SJCRH30 (cell line): Measurements from ENCODE around the gene NPAS2. TPM values are rescaled to one million over a fixed set of nuclear protein-coding genes. Genes with fewer than 3 reads are reported as not detected.
A peak's percentile ranks its signal among the peaks of the same experiment; 100 is the strongest.

Experiments used
- DNase-seq, 2 experiments: peaks; one replicate each; pipeline ENCODE4 v3.0.0-alpha.2; 2015 to 2020
- H3K27ac ChIP-seq: fragments of 250-450 bp; sonication (Bioruptor Pico); 2 replicates; pipeline ENCODE4 v1.5.1; 2020; ENCODE audit warnings: mild to moderate bottlenecking, moderate library complexity
- H3K27me3 ChIP-seq: fragments of 250-450 bp; sonication (Bioruptor Pico); 2 replicates; pipeline ENCODE4 v1.5.1; 2020; ENCODE audit warnings: mild to moderate bottlenecking, moderate library complexity
- H3K36me3 ChIP-seq: fragments of 250-450 bp; sonication (Bioruptor Pico); 2 replicates; pipeline ENCODE4 v1.5.1; 2020; ENCODE audit warnings: mild to moderate bottlenecking, moderate library complexity
- H3K4me1 ChIP-seq: fragments of 250-450 bp; sonication (Bioruptor Pico); 2 replicates; pipeline ENCODE4 v1.5.1; 2020; ENCODE audit warnings: mild to moderate bottlenecking, moderate library complexity
- H3K4me3 ChIP-seq: fragments of 250-450 bp; sonication (Bioruptor Pico); 2 replicates; pipeline ENCODE4 v1.5.1; 2020; ENCODE audit warnings: mild to moderate bottlenecking, moderate library complexity
- H3K9me3 ChIP-seq: fragments of 250-450 bp; sonication (Bioruptor Pico); replicated peaks from 2 replicates; pipeline ENCODE4 v1.5.1; 2020; ENCODE audit warnings: mild to moderate bottlenecking, moderate library complexity
- total RNA-seq: library from RNA; depleted of rRNA; stranded (reverse); fragments of >200 nt; shearing (Covaris generic); gene quantifications from 2 replicates; pipeline ENCODE4 v1.2.3, GENCODE V29; 2014

The NPAS2 gene
- total RNA-seq, 1 experiment from 2014 or later = 0.02 TPM

DNA sequence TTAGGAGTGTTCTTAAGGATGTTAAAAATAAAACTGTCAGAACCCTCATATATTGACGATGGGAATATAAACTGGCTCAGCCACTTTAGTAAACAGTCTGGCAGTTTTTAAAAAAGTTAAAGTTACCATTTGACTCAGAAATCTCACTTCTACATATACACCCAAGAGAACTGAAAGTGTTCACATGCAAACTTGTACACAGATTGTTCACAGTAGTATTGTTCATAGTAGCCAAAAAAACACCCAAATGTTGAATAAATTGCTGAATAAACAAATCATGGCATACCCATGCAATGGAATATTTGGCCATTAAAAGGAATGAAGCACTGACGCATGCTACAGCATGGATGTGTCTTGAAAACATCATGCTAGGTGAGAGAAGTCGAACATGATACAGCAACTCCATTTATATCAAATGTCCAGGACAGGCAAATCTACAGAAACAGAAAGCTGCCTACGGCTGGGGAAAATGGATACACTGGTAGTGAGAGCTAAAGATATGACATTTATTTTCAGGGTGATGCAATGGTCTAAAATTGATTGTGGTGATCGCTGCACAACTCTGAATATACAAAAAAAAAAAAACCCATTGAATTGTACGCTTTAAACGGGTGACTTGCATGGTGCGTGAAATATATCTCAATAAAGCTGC lies 192.2 kb downstream of the NPAS2 start:
- no peaks in the 10 kb centered on the region; the same call in 1 of the 2 replicates for H3K4me1 ChIP-seq
- H3K27ac ChIP-seq = no peak overlapping the region
- no peak overlapping the region for H3K4me3 ChIP-seq
- H3K9me3 ChIP-seq = no peaks in the 10 kb centered on the region
- H3K27me3 ChIP-seq = no peaks in the 10 kb centered on the region
- DNase-seq = no peak
- H3K36me3 ChIP-seq = peaks cover 28% of the 10 kb centered on the region

DNA sequence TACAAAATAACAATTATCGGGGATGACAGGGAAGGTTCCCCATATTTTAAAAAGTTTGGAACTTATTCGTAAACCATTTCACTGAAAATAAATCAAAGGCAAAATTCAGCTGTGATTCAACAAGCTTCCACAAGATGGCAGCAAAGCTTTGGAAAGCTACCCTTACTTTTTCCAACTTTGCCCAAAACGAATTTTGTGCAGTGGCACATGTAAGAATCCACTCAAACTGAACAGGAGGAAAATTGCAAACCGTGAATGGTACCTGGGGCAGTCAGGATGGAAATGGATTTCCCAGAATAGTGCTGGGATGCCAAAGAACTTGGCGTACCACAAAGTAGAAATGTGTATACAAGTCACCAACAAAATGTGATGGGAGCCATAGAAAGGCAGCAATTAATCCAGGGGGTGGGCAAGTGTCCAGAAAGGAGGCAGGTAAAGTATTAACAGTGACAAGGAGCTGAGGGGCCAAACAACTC lies 192.8 kb downstream of the NPAS2 start:
- H3K27ac ChIP-seq = no peak overlapping the region
- peaks cover 23% of the 10 kb centered on the region for H3K36me3 ChIP-seq
- peak; percentile 22 to 66 for DNase-seq
- no peaks in the 10 kb centered on the region for H3K9me3 ChIP-seq
- no peaks in the 10 kb centered on the region; the same call in 1 of the 2 replicates for H3K4me1 ChIP-seq
- no peaks in the 10 kb centered on the region for H3K27me3 ChIP-seq
- no peak overlapping the region for H3K4me3 ChIP-seq

DNA sequence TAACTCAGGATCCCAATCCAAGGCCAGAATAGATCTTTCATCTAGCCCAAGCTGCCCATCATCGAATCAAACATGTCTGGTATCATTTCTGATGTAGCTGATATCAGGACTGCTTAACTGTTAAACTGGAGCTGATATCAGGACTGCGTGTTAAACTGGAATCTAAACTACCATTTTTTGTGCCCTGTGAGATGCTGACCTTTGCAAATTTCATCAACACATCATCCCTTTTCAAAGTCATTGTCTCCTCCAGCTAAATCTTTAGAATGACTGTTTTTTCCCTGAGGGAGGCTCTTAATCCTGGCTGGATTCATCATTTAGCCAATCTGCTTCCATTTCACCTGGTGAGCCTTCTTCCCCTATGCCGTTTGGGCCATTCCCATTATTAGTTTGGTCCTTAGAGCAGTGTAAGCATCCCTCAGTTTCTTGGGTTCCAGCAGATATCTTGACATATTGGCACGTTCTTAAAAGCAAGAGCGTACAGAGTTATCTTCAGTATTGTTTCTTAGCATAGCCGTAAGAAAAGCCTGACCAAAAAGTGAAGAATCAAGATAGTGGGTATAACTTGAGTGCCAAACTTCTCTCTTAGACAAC lies 194.4 kb downstream of the NPAS2 start:
- Histone ChIP-seq H3K9me3 (no peaks in the 10 kb centered on the region), H3K4me3 (no peak overlapping the region), H3K4me1 (no peaks in the 10 kb centered on the region), H3K36me3 (peaks cover 17% of the 10 kb centered on the region), H3K27ac (no peak overlapping the region), H3K27me3 (no peaks in the 10 kb centered on the region)
- DNase-seq = no peak

DNA sequence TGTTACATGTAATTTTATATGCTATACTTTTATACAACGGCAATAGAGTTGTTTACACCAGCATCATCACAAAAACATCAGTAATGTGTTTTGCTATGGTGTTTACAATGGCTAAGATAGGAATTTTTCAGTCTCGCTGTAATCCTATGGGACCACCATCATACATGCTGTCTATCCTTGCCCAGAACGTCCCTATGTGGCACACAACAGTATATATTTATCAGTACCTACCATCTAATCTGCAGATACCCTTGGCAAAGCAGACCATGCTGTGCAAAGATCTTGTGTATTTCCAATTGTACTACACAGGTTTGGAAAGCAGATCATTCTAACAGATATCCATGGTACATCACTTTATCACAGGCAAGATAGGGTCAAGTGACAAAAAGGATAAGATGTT lies 197.4 kb downstream of the NPAS2 start:
- Histone ChIP-seq H3K27ac (no peak overlapping the region), H3K9me3 (no peaks in the 10 kb centered on the region), H3K4me3 (no peak overlapping the region), H3K27me3 (no peaks in the 10 kb centered on the region), H3K4me1 (no peaks in the 10 kb centered on the region), H3K36me3 (peaks cover 12% of the 10 kb centered on the region; the same call in 1 of the 2 replicates)
- no peak for DNase-seq

DNA sequence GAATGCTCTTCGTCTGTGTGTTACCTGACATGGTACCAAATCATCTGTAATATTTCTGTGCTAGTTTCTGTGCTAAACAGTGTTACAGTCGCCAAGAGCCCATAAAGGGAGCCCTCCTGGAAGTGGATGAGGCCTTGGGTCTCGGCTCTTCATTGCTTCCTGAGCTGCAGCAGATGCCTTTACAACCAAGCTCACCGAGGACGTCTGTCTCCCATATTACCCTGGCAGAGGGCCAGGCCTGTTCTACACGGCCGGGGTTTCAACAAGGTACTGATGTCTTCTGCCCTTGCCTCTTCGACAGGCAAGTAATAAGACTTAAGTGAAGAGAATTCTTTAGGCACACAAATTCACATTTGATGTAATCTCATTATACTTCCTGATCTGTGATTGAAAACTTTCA lies 199.0 kb downstream of the NPAS2 start:
- no peak overlapping the region for H3K4me3 ChIP-seq
- H3K27me3 ChIP-seq = no peaks in the 10 kb centered on the region
- no peak for DNase-seq
- no peak overlapping the region for H3K27ac ChIP-seq
- H3K4me1 ChIP-seq = no peaks in the 10 kb centered on the region
- H3K36me3 ChIP-seq = peaks cover 11% of the 10 kb centered on the region; the same call in 1 of the 2 replicates
- no peaks in the 10 kb centered on the region for H3K9me3 ChIP-seq

DNA sequence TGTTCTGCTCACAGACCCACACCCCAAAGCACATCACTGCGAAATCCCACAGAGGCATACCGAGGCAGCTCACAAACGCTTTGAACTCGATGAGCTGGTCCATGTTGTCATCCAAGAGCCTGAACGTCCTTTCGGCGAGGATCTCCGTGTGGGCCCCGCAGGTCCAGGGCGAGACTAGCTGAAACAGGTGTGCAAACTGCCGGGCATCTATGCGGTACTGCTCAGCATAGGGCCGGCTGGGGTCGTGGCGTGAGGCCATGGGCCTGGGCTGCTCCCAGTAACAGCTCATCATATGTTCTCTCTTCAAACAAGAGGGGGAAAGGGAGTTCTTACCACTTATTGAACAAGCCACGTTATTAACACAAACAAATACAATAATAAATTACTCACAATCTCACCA lies 202.3 kb downstream of the NPAS2 start:
- Histone ChIP-seq H3K36me3 (peaks cover 9% of the 10 kb centered on the region; the same call in 1 of the 2 replicates), H3K27me3 (no peaks in the 10 kb centered on the region), H3K27ac (no peak overlapping the region), H3K9me3 (no peaks in the 10 kb centered on the region), H3K4me3 (no peak overlapping the region), H3K4me1 (no peaks in the 10 kb centered on the region)
- no peak for DNase-seq

DNA sequence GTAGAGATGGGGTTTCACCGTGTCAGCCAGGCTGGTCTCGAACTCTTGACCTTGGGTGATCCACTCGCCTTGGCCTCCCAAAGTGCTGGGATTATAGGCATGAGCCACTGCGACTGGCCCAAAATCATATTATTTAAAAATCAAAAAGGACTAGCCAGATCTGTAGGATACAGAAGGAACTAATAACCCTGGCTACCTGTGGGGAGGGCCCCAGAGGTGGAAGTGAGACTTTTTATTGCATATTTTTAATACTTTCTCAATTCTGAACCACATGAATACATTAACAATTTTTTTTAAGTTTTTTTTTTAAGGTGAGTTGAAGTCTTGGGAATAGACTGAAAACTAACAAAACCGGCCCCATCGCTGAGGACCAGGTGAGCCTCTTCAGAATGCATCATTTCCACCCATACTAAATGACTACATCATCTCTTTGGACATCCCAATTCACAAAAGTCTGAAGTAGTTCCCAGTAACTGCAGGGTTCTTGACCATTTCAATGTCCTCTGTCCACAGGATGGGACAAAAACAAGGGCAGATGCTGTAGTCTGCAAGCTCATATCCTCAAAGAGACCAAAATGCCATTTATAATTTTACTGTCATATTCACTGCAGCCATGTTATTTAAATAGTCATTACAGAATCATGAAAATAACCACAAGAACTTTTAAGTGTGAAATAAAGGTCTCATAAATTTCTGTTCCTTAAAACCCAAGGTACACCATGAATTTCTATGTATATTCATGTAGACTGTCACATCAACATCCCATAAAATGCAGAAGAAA lies 203.6 kb downstream of the NPAS2 start:
- H3K9me3 ChIP-seq = no peaks in the 10 kb centered on the region
- H3K4me3 ChIP-seq = no peak overlapping the region
- no peaks in the 10 kb centered on the region for H3K4me1 ChIP-seq
- no peaks in the 10 kb centered on the region for H3K27me3 ChIP-seq
- H3K36me3 ChIP-seq = 0 out of 2 replicates have a peak, but pooled peaks cover 3% of the 10 kb centered on the region
- DNase-seq = no peak
- H3K27ac ChIP-seq = no peak overlapping the region

DNA sequence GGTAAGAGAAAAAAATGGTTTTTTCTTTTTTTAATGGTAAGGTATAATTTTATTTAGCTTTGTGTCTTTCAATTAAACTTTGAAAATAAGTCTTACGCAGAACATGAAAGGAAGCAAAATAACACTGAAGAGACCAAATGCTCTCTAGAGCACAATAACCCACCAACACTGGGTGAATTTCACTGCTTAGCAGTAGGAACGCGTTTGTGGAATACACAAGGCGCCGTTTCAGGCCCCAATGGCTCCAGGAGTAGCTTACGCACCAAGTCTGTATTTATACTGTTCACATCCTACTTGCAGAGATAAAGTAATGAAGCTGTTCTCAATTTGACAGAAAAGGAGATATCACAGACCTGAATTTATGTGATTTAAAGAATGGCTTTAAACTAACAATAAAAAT lies 205.6 kb downstream of the NPAS2 start:
- H3K27ac ChIP-seq = no peak overlapping the region
- H3K4me3 ChIP-seq = no peak overlapping the region
- no peaks in the 10 kb centered on the region for H3K9me3 ChIP-seq
- DNase-seq = no peak
- no peaks in the 10 kb centered on the region for H3K27me3 ChIP-seq
- H3K36me3 ChIP-seq = 0 out of 2 replicates have a peak, but pooled peaks cover 3% of the 10 kb centered on the region
- H3K4me1 ChIP-seq = no peaks in the 10 kb centered on the region

DNA sequence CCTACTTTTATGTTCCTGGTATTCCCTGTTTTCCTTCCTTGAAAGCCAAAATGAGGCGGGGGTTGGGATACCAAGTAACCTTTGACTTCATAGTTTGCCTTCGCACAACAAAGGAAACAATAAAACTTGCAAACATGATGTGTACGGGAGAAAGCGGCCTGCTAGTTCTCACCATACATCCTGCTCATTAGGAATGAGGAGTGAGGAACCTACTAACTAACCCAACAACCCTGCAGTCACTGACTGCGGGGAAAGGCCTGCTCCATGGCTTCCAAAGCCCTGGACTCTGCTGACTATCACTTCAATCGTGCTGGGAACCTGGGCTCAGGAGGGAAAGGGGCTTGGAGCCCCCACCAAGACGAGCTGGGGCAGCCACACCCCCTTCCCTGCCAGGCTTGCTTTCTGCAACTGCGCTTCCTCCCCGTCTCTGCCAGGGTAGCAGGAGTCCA lies 206.3 kb downstream of the NPAS2 start:
- 0 out of 2 replicates have a peak, but pooled peaks cover 3% of the 10 kb centered on the region for H3K36me3 ChIP-seq
- no peak overlapping the region for H3K4me3 ChIP-seq
- H3K9me3 ChIP-seq = no peaks in the 10 kb centered on the region
- no peaks in the 10 kb centered on the region for H3K4me1 ChIP-seq
- DNase-seq = no peak
- H3K27me3 ChIP-seq = no peaks in the 10 kb centered on the region
- H3K27ac ChIP-seq = no peak overlapping the region

DNA sequence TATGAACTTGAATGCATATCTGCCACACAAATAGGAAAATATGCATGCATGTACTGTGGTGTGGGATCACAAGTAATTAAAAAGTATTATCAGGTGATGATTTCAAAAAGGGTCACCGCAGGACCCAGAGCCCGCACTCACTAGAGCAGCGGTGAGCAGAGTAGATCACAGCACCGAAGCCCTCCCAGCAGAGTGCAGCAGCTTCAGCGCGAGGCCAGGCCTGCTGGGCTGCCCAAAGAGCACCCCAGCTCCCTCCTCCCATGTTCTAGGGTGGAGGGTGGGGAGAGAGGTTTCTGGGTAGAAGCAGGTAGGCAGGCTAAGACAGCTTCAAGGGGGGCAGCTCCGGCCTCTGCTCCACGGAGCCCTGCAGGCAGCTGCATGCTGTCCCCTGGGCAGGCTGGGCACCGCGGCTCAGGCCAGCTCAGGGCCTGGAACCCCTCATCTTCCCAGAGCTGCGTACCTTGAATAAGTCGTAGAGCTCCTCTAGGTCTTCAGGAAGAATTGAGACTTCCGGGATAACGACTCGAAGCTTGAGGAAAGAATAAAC lies 207.1 kb downstream of the NPAS2 start:
- Histone ChIP-seq H3K4me3 (no peak overlapping the region), H3K27me3 (no peaks in the 10 kb centered on the region), H3K4me1 (no peaks in the 10 kb centered on the region), H3K9me3 (no peaks in the 10 kb centered on the region), H3K27ac (no peak overlapping the region), H3K36me3 (0 out of 2 replicates have a peak, but pooled peaks cover 3% of the 10 kb centered on the region)
- no peak for DNase-seq

DNA sequence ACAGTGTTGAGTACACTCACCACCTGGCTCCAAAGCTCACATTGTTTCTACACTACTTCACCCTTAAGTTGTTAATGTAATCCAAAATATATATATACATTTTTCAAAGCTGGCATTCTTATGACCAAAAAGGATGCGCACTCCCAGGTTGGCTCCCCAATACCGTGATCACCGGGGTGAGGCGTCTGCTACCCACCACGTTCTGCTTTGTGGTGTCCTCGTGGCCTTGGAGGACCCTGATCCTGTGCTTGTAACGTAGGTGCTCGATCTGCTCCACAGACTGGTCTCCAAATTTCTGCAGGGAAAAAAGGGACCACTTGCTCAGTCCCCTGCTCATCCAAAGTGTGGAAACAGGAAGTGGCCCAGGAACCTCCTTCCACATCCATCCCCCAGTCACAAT lies 207.9 kb downstream of the NPAS2 start:
- DNase-seq = no peak
- no peaks in the 10 kb centered on the region for H3K27me3 ChIP-seq
- H3K4me1 ChIP-seq = no peaks in the 10 kb centered on the region
- H3K4me3 ChIP-seq = no peak overlapping the region
- no peak overlapping the region for H3K27ac ChIP-seq
- H3K9me3 ChIP-seq = no peaks in the 10 kb centered on the region
- 0 out of 2 replicates have a peak, but pooled peaks cover 3% of the 10 kb centered on the region for H3K36me3 ChIP-seq

DNA sequence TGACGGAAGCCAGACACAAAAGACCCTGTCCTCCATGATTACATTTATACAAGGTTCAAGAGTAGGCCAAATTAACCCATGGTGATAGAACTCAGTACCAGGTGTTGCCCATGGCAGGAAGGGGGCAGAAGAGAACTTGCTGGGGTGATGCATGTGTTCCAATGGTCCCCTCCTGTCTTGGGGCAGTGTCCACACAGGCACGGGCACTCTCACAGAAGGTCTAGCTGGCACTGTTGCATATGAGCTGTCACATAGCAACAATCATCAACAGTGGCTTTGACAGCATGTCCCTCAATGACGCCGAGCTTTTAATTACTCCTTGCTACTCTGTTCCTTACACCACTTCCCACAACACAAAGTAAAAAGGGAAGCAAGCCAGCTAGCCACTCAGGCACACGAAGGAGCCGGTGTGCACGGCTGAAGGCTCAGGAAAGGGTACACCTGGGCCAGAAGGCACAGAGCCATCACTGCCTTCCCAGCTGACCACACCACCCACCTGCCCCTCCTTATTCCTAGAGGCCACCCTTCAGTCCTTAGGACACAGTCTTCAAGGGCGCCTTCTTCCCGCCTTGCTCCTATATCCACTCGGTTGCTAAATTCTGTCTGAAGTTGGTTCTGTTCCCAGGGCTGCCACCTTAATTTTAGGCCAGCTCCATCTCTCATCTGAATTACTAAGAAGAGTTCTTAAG lies 211.1 kb downstream of the NPAS2 start:
- no peaks in the 10 kb centered on the region for H3K27me3 ChIP-seq
- H3K27ac ChIP-seq = no peak overlapping the region
- no peak for DNase-seq
- no peaks in the 10 kb centered on the region for H3K4me1 ChIP-seq
- no peaks in the 10 kb centered on the region for H3K9me3 ChIP-seq
- H3K4me3 ChIP-seq = no peak overlapping the region
- H3K36me3 ChIP-seq = no peaks in the 10 kb centered on the region

DNA sequence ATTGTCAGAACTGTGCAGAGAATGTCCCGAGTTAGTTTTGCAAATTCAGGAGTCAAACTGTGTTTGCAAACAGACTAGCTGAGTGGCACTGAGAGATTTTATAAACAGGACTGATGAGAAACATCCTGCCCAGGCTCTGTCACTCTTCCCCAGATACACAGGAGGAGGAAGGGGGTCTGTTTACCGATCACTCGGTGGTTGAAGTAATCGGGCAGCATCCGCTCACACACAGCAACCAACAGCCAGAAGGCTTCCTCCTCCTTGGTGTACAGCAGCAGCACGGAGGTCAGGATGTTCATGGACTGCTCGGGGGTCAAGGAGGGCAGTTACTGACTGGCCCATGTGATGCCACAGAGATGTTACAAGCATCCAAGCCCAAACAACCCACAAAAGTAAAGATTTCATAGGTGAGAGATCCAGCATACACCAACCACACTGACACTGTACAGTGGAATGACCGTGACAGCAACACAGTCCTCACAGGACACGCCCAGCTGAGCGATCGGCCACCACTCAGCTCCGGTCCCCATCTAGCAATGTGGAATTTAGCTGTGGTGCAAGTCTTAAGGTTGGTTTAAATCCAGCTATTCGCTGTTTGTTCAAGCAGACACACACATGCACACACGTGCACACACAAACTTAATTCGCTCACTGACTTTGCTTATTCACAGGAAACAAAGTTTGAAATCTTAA lies 212.3 kb downstream of the NPAS2 start:
- Histone ChIP-seq H3K4me3 (no peak overlapping the region), H3K36me3 (no peaks in the 10 kb centered on the region), H3K9me3 (no peaks in the 10 kb centered on the region), H3K27me3 (no peaks in the 10 kb centered on the region), H3K4me1 (no peaks in the 10 kb centered on the region), H3K27ac (no peak overlapping the region)
- DNase-seq = no peak

DNA sequence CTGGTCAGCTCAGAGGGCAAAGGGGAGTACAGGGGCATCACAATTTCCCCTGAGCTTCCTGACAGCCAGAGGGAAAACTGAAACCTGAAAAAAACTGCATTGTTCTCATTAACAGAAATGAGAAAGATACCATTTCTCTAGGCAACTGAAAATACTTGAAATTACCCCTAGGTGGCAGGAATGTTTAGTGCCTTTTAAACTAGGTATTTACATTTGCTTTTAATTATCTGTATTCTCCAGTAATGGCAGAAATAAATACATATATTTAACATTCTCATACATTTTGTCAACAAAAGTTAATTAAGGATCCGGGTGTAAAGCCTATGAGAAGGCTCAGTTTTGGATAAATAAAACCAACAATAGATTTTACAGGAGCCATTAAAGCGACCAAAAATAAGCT lies 216.6 kb downstream of the NPAS2 start:
- H3K36me3 ChIP-seq = no peaks in the 10 kb centered on the region

More for the DNA sequence above, 216.6 kb downstream of the NPAS2 start:
- no peaks in the 10 kb centered on the region for H3K27me3 ChIP-seq
- no peaks in the 10 kb centered on the region for H3K9me3 ChIP-seq
- H3K27ac ChIP-seq = no peak overlapping the region
- DNase-seq = peak in 1 of 2 experiments; percentile 29
- H3K4me3 ChIP-seq = no peak overlapping the region
- no peaks in the 10 kb centered on the region for H3K4me1 ChIP-seq
